HG03039 (cell line): Measurements from ENCODE around the gene HELQ.

ENCODE experiments used
- ATAC-seq: cut with Tn5 transposase; IDR thresholded peaks from one replicate; pipeline ENCODE4 v1.9.1; 2021; ENCODE audit warnings: mild to moderate bottlenecking, moderate library complexity; ENCODE audit not compliant: unreplicated experiment

Gene HELQ

DNA sequence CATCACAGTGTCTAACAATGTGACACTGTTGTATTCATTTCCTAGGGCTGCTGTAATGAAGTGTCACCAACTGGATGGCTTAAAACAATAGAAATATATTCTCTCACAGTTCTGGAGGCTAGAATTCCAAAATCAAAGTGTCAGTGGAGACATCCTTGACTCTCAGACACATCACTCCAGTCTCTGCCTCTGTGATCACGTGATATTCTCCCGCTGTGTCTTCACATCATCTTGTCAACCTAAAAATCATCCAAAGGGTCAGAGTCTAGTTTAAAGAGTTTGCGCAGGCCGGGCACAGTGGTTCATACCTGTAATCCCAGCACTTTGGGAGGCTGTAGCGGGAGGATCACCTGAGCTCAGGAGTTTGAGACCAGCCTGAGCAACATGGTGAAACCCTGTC, 84.4 kb downstream of the HELQ start:
- no peak for ATAC-seq

DNA sequence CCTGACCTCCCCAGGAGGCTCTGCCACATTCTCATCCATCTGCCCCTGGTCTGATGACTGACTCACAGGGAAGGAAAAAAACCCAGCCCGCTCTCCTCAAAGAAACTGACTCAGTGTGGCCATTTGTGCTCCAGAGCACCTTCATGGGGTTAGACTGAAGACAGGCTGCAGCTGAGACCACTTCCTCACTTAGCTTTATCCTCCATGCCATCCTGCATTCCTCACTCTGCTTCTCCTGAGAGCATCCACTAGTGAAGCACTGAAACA, 85.0 kb downstream of the HELQ start:
- ATAC-seq: no peak

DNA sequence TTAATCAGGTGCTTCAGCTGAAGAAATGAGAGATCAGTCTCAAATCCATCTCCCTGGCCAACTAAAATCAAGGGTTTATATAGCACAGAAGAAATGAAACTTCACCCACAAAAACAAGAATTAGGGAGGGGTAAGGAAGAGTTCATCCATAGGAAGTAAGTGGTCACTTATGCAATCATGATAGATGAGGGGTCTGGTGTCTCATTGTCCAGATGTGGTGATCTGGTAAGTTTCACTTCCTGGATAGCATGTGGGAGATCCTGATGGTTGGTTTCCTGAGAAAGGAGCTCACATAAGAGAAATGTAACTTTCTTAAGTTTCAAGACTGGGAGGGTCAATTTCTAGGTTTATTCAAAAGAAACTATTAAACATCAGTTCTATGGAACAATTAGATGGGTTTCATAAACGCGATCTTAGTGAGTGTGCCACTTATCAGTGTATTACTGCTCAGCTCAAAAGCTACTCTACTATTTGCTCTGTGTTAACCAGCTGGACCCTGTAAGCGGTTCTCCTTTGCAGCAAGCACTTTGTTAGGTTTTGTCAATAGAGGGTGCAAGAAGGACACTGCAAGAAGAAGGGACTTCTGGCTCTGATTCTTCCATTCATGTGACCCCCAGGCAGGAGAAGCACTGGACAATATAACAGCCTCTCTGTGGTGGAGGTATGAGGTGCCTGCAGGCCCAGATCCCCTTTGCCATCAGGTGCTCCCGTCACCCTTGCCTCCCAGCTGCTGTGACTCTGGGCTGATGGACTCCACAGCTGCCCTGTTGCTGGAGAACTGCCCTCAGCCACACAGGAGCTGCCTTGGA, 85.6 kb downstream of the HELQ start:
- ATAC-seq: no peak

DNA sequence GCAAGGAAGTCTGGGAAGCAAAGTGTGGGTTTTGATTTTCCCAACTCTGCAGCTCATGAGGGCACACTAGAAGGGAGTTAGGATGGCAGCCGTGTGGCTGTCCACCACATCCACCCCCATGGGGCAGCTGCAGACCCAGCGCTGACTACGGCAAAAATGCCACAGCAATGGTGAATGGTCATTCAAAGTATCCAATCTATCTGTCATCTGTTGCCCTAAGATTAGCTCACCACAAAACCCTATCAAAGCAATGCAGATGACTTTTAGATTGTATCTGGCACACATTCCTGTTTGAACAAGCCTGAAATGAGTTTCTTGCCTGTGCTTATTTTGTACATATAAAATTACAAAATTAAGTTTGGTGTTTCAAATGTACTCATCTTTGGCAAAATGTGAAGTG, 91.3 kb downstream of the HELQ start:
- no peak for ATAC-seq

DNA sequence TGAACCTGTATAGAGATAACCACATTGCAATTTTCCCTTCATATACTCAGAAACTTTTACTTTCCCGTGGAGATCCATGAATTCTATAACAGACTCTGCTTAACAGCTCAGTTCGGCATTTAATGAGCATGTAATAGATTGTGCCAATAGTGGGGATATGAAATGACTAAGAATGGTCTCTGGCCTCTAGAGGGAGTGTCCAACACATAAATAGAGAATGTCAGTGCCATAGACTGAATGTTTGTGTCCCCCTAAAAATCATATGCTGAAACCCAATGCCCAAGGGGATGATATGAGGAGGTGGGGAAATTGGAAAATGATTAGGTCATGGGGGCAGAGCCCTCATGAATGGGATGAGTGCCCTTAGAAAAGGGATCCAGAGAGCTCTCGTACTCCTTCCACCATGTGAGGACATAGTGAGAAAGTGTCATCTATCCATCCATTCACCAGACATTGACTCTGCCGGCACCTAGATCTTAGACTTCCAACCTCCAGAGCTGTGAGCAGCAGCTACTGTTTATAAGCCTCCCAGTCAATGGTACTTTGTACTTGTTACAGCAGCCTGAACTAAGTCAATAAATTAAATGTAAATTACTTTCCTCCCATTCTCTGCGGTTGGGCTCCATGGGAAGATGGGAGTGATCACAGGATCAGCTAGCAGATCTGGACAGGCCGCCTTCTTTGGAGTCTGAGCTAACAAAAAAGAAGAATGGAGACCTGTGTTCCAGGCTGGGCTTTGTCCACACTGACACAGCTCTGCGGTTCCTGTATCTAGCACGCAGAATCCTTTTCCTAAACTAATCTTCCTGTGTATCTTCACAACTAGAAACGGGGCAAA, 92.9 kb downstream of the HELQ start:
- no peak for ATAC-seq

DNA sequence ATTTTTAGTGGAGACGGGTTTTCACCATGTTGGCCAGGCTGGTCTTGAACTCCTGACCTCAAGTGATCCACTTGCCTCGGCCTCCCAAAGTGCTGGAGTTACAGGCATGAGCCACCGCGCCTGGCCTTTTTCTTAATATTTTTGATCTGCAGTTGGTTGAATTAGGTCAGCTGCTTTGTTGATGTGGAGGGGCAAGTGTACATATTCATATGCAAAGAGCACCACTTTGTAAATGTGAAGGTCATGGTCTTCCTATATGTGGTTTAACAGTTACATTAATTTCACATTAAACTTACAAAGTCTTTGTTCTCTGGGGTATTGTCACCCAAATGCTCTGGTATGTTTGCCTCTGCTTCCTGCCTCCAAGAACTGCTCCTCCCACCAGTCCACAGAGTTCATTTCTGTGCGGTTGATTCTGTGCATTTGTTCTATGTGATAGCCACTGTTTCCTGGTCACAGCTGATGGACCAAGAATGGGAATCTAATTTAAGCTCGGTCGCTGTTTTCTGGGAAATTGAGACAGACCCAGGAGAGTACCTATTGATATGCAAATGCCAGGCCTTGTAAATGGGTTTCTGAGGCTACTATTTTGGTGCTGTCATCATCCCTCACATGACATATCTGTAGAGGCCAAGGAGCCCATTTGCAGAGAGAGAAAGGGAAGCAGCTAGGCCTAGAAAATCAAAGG, 94.1 kb downstream of the HELQ start:
- ATAC-seq: no peak

DNA sequence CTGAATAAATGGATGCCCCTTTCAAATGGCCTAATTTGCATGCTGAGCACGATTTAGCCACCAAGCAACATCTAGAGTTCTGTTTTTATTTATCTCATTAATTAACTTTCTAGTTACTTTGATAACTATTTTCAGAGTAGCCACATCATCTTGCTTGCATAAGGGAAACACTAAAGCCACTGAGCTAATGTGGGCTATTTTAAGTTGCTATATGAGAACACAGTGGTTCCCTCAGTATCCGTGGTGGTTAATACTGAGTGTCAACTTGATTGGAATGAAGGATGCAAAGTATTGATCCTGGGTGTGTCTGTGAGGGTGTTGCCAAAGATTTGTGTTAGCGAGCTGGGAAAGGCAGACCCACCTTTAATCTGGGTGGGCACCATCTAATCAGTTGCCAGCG, 95.6 kb downstream of the HELQ start:
- ATAC-seq: no peak

DNA sequence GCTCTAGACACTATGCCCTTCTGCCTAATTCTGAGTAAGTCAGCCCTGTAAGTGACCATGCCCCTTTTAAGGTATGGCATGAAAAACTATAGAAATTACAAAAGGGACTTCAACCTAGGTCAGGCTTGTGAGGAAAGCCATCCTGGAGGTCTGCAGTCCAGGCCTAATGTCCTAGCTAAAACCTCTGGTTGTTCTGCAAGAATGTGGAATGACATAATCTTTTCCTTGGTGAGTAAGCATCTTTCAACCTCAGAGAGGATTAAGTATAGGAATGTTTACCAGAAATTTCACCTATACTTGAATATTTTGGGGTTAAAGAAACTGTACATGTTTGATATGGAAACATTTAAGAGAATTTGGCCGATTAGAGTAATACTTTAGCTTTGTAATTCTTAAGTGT, 97.2 kb downstream of the HELQ start:
- no peak for ATAC-seq
